ENCODE measurements around the gene LAMB3.

Gene LAMB3

GRCh38 chr1:209667708-209668107, 15.5 kb upstream of the LAMB3 start:
- peaks cover 0 to 5% (median 0%) of the 10 kb centered on the region in 5 experiments for H3K9me3 ChIP-seq (ENCODE audit: control extremely low read depth in 1 of 5, control insufficient read depth in 4 of 5, insufficient read depth in 2 of 5, low read depth in 1 of 5, low read length in 4 of 5)
- ChIA-PET POLR2A (no interaction called here), CTCF (interaction anchor here (1.1 kb wide), 1 partner anchor 20 kb away, joined by 3 read pairs; no protein-coding TSS in a partner anchor)
- peaks cover 0 to 4% (median 0%) of the 10 kb centered on the region in 4 experiments for H3K4me1 ChIP-seq (ENCODE audit: control extremely low read depth in 1 of 4, control insufficient read depth in 4 of 4, insufficient read depth in 4 of 4, low read length in 3 of 4)
- 94% methylated on average over 4 of the region's 4 CpGs for WGBS (ENCODE audit: insufficient coverage)
- DNase-seq: no peak
- peaks cover 3 to 52% (median 26%) of the 10 kb centered on the region in 5 experiments for H3K27me3 ChIP-seq (replicated peaks in 2 of 5; ENCODE audit: control insufficient read depth in 4 of 5, insufficient read depth in 5 of 5, low read length in 4 of 5)
- no peak overlapping the region for H3K4me3 ChIP-seq (ENCODE audit: control insufficient read depth in 1 of 7, extremely low read depth in 1 of 7, insufficient read depth in 4 of 7, low read depth in 2 of 7, low read length in 6 of 7)
- no peaks in the 10 kb centered on the region for H3K36me3 ChIP-seq (ENCODE audit: control insufficient read depth in 4 of 4, insufficient read depth in 4 of 4, low read length in 3 of 4)
- H3K27ac ChIP-seq (ENCODE audit: insufficient read depth in 1 of 2, low read depth in 1 of 2, low read length in 2 of 2, poor library complexity in 1 of 2, severe bottlenecking in 2 of 2): no peak overlapping the region

GRCh38 chr1:209667103-209667502, 14.9 kb upstream of the LAMB3 start:
- H3K27me3 ChIP-seq (replicated peaks in 2 of 5; ENCODE audit: control insufficient read depth in 4 of 5, insufficient read depth in 5 of 5, low read length in 4 of 5): peaks cover 3 to 58% (median 30%) of the 10 kb centered on the region in 5 experiments
- H3K4me3 ChIP-seq (ENCODE audit: control insufficient read depth in 1 of 7, extremely low read depth in 1 of 7, insufficient read depth in 4 of 7, low read depth in 2 of 7, low read length in 6 of 7): no peak overlapping the region
- POLR2A ChIA-PET: no interaction called here
- peaks cover 0 to 4% (median 0%) of the 10 kb centered on the region in 4 experiments for H3K4me1 ChIP-seq (ENCODE audit: control extremely low read depth in 1 of 4, control insufficient read depth in 4 of 4, insufficient read depth in 4 of 4, low read length in 3 of 4)
- CTCF ChIA-PET: interaction anchor here (1.4 to 2.9 kb wide), 2 partner anchors 15 to 18 kb away, joined by 7 to 9 read pairs; partner anchors contain the start of gene LAMB3
- no peaks in the 10 kb centered on the region for H3K36me3 ChIP-seq (ENCODE audit: control insufficient read depth in 4 of 4, insufficient read depth in 4 of 4, low read length in 3 of 4)
- no peak overlapping the region for H3K27ac ChIP-seq (ENCODE audit: insufficient read depth in 1 of 2, low read depth in 1 of 2, low read length in 2 of 2, poor library complexity in 1 of 2, severe bottlenecking in 2 of 2)
- peaks cover 0 to 5% (median 0%) of the 10 kb centered on the region in 5 experiments for H3K9me3 ChIP-seq (ENCODE audit: control extremely low read depth in 1 of 5, control insufficient read depth in 4 of 5, insufficient read depth in 2 of 5, low read depth in 1 of 5, low read length in 4 of 5)
- WGBS (ENCODE audit: insufficient coverage): 71% methylated on average over 1 of the region's 1 CpG
- DNase-seq: no peak

GRCh38 chr1:209662879-209663327, 10.7 kb upstream of the LAMB3 start:
- Histone ChIP-seq H3K27me3 (replicated peaks in 2 of 5; ENCODE audit: control insufficient read depth in 4 of 5, insufficient read depth in 5 of 5, low read length in 4 of 5) (peaks cover 10 to 68% (median 36%) of the 10 kb centered on the region in 5 experiments), H3K4me1 (ENCODE audit: control extremely low read depth in 1 of 4, control insufficient read depth in 4 of 4, insufficient read depth in 4 of 4, low read length in 3 of 4) (peaks cover 0 to 11% (median 8%) of the 10 kb centered on the region in 4 experiments), H3K9me3 (ENCODE audit: control extremely low read depth in 1 of 5, control insufficient read depth in 4 of 5, insufficient read depth in 2 of 5, low read depth in 1 of 5, low read length in 4 of 5) (no peaks in the 10 kb centered on the region), H3K36me3 (ENCODE audit: control insufficient read depth in 4 of 4, insufficient read depth in 4 of 4, low read length in 3 of 4) (no peaks in the 10 kb centered on the region), H3K4me3 (ENCODE audit: control insufficient read depth in 1 of 7, extremely low read depth in 1 of 7, insufficient read depth in 4 of 7, low read depth in 2 of 7, low read length in 6 of 7) (no peak overlapping the region), H3K27ac (ENCODE audit: insufficient read depth in 1 of 2, low read depth in 1 of 2, low read length in 2 of 2, poor library complexity in 1 of 2, severe bottlenecking in 2 of 2) (no peak overlapping the region)
- ChIA-PET CTCF (interaction anchor here (1.0 kb wide), 1 partner anchor 60 kb away, joined by 3 read pairs; no protein-coding TSS in a partner anchor), POLR2A (interaction anchor here (1.9 kb wide), 1 partner anchor 10 kb away, joined by 4 read pairs; no protein-coding TSS in a partner anchor)
- no peak for DNase-seq
- WGBS (ENCODE audit: insufficient coverage): 93% methylated on average over 3 of the region's 3 CpGs

GRCh38 chr1:209661071-209661470, 8.8 kb upstream of the LAMB3 start:
- no peak overlapping the region for H3K27ac ChIP-seq (ENCODE audit: insufficient read depth in 1 of 2, low read depth in 1 of 2, low read length in 2 of 2, poor library complexity in 1 of 2, severe bottlenecking in 2 of 2)
- peaks cover 10 to 71% (median 38%) of the 10 kb centered on the region in 5 experiments for H3K27me3 ChIP-seq (replicated peaks in 2 of 5; ENCODE audit: control insufficient read depth in 4 of 5, insufficient read depth in 5 of 5, low read length in 4 of 5)
- ChIA-PET CTCF (no interaction called here), POLR2A (interaction anchor here (1.9 kb wide), 1 partner anchor 12 kb away, joined by 4 read pairs; no protein-coding TSS in a partner anchor)
- no CpG with 5 or more reads among the region's 1 CpG for WGBS (ENCODE audit: insufficient coverage)
- no peaks in the 10 kb centered on the region for H3K9me3 ChIP-seq (ENCODE audit: control extremely low read depth in 1 of 5, control insufficient read depth in 4 of 5, insufficient read depth in 2 of 5, low read depth in 1 of 5, low read length in 4 of 5)
- peaks cover 0 to 11% (median 8%) of the 10 kb centered on the region in 4 experiments for H3K4me1 ChIP-seq (ENCODE audit: control extremely low read depth in 1 of 4, control insufficient read depth in 4 of 4, insufficient read depth in 4 of 4, low read length in 3 of 4)
- no peak overlapping the region for H3K4me3 ChIP-seq (ENCODE audit: control insufficient read depth in 1 of 7, extremely low read depth in 1 of 7, insufficient read depth in 4 of 7, low read depth in 2 of 7, low read length in 6 of 7)
- H3K36me3 ChIP-seq (ENCODE audit: control insufficient read depth in 4 of 4, insufficient read depth in 4 of 4, low read length in 3 of 4): no peaks in the 10 kb centered on the region
- DNase-seq: no peak

GRCh38 chr1:209659909-209660308, 7.7 kb upstream of the LAMB3 start:
- DNase-seq: peak; percentile 42 to 52 (median 46)
- peaks cover 0 to 11% (median 8%) of the 10 kb centered on the region in 4 experiments for H3K4me1 ChIP-seq (ENCODE audit: control extremely low read depth in 1 of 4, control insufficient read depth in 4 of 4, insufficient read depth in 4 of 4, low read length in 3 of 4)
- POLR2A ChIA-PET: no interaction called here
- CTCF ChIA-PET: no interaction called here
- H3K36me3 ChIP-seq (ENCODE audit: control insufficient read depth in 4 of 4, insufficient read depth in 4 of 4, low read length in 3 of 4): no peaks in the 10 kb centered on the region
- 0% methylated on average over 1 of the region's 5 CpGs for WGBS (ENCODE audit: insufficient coverage)
- H3K27ac ChIP-seq (ENCODE audit: insufficient read depth in 1 of 2, low read depth in 1 of 2, low read length in 2 of 2, poor library complexity in 1 of 2, severe bottlenecking in 2 of 2): no peak overlapping the region
- peaks cover 10 to 76% (median 41%) of the 10 kb centered on the region in 5 experiments for H3K27me3 ChIP-seq (replicated peaks in 2 of 5; ENCODE audit: control insufficient read depth in 4 of 5, insufficient read depth in 5 of 5, low read length in 4 of 5)
- no peaks in the 10 kb centered on the region for H3K9me3 ChIP-seq (ENCODE audit: control extremely low read depth in 1 of 5, control insufficient read depth in 4 of 5, insufficient read depth in 2 of 5, low read depth in 1 of 5, low read length in 4 of 5)
- no peak overlapping the region for H3K4me3 ChIP-seq (ENCODE audit: control insufficient read depth in 1 of 7, extremely low read depth in 1 of 7, insufficient read depth in 4 of 7, low read depth in 2 of 7, low read length in 6 of 7)

- peaks cover 11 to 15% (median 13%) of the 10 kb centered on the region in 4 experiments for H3K4me1 ChIP-seq (ENCODE audit: control extremely low read depth in 1 of 4, control insufficient read depth in 4 of 4, insufficient read depth in 4 of 4, low read length in 3 of 4)
These were observed 5.7 kb upstream of the LAMB3 start for GRCh38 chr1:209657918-209658317.

GRCh38 chr1:209657140-209657879, 5.1 kb upstream of the LAMB3 start:
- DNase-seq: peak in 2 of 3 donors; percentile 40 to 52
- Histone ChIP-seq H3K9me3 (ENCODE audit: control extremely low read depth in 1 of 5, control insufficient read depth in 4 of 5, insufficient read depth in 2 of 5, low read depth in 1 of 5, low read length in 4 of 5) (no peaks in the 10 kb centered on the region), H3K4me1 (ENCODE audit: control extremely low read depth in 1 of 4, control insufficient read depth in 4 of 4, insufficient read depth in 4 of 4, low read length in 3 of 4) (peaks cover 12 to 17% (median 16%) of the 10 kb centered on the region in 4 experiments), H3K27ac (ENCODE audit: insufficient read depth in 1 of 2, low read depth in 1 of 2, low read length in 2 of 2, poor library complexity in 1 of 2, severe bottlenecking in 2 of 2) (no peak overlapping the region), H3K27me3 (replicated peaks in 2 of 5; ENCODE audit: control insufficient read depth in 4 of 5, insufficient read depth in 5 of 5, low read length in 4 of 5) (peaks cover 10 to 65% (median 40%) of the 10 kb centered on the region in 5 experiments), H3K36me3 (ENCODE audit: control insufficient read depth in 4 of 4, insufficient read depth in 4 of 4, low read length in 3 of 4) (no peaks in the 10 kb centered on the region), H3K4me3 (ENCODE audit: control insufficient read depth in 1 of 7, extremely low read depth in 1 of 7, insufficient read depth in 4 of 7, low read depth in 2 of 7, low read length in 6 of 7) (no peak overlapping the region)
- 96% methylated on average over 3 of the region's 9 CpGs for WGBS (ENCODE audit: insufficient coverage)
- CTCF ChIA-PET: no interaction called here
- POLR2A ChIA-PET: no interaction called here

More at GRCh38 chr1:209657918-209658317, 5.7 kb upstream of the LAMB3 start:
- Histone ChIP-seq H3K27me3 (replicated peaks in 2 of 5; ENCODE audit: control insufficient read depth in 4 of 5, insufficient read depth in 5 of 5, low read length in 4 of 5) (peaks cover 10 to 71% (median 45%) of the 10 kb centered on the region in 5 experiments), H3K27ac (ENCODE audit: insufficient read depth in 1 of 2, low read depth in 1 of 2, low read length in 2 of 2, poor library complexity in 1 of 2, severe bottlenecking in 2 of 2) (no peak overlapping the region), H3K9me3 (ENCODE audit: control extremely low read depth in 1 of 5, control insufficient read depth in 4 of 5, insufficient read depth in 2 of 5, low read depth in 1 of 5, low read length in 4 of 5) (no peaks in the 10 kb centered on the region), H3K4me3 (ENCODE audit: control insufficient read depth in 1 of 7, extremely low read depth in 1 of 7, insufficient read depth in 4 of 7, low read depth in 2 of 7, low read length in 6 of 7) (no peak overlapping the region), H3K36me3 (ENCODE audit: control insufficient read depth in 4 of 4, insufficient read depth in 4 of 4, low read length in 3 of 4) (no peaks in the 10 kb centered on the region)
- WGBS (ENCODE audit: insufficient coverage): 30% methylated on average over 2 of the region's 5 CpGs
- no peak for DNase-seq
- ChIA-PET CTCF (interaction anchor here (1.2 kb wide), 1 partner anchor 33 kb away, joined by 3 read pairs; no protein-coding TSS in a partner anchor), POLR2A (no interaction called here)
